Activated naive CD4-positive, alpha-beta T cell treated with anti-CD3 and anti-CD28 coated beads, Interleukin-2, amount 10 ng/mL, durations not matched to agents 7 days and 5 days (primary cell): Measurements from ENCODE around the gene MRC2.
"Not testable (repeated sequence)": the region's sequence is repeated elsewhere in the genome, so short reads cannot be mapped to it uniquely, and the experiment has no call there.

Source experiments
- CTCF ChIA-PET: fragments of 350-600 bp; sonication (Branson Sonifier 250); formaldehyde crosslinking; loops from one replicate; lab custom pipeline; 2021; ENCODE audit warnings: antibody characterized with exemption; lab: Charles Lee
- DNase-seq: peaks from one replicate; pipeline ENCODE4 v3.0.0-alpha.2; 2020
- H3K27ac Mint-ChIP-seq: one replicate; pipeline ENCODE4 v1.8.0; 2021; ENCODE audit warnings: mild to moderate bottlenecking, moderate library complexity, mixed read lengths
- H3K27me3 Mint-ChIP-seq: one replicate; pipeline ENCODE4 v1.8.0; 2021; ENCODE audit warnings: mild to moderate bottlenecking, mixed read lengths
- H3K36me3 Mint-ChIP-seq: one replicate; pipeline ENCODE4 v1.8.0; 2021; ENCODE audit warnings: mixed read lengths
- H3K4me1 Mint-ChIP-seq: one replicate; pipeline ENCODE4 v1.8.0; 2021; ENCODE audit warnings: mixed read lengths
- H3K4me3 Mint-ChIP-seq: one replicate; pipeline ENCODE4 v1.8.0; 2021; ENCODE audit warnings: mild to moderate bottlenecking, moderate library complexity, mixed read lengths
- H3K9me3 Mint-ChIP-seq: one replicate; pipeline ENCODE4 v1.8.0; 2021; ENCODE audit warnings: mixed read lengths

MRC2 gene

GRCh38 chr17:62696256-62696655 lies 68.8 kb downstream of the MRC2 start:
- H3K27me3 Mint-ChIP-seq, result peaks cover 6% of the 10 kb centered on the region
- H3K4me3 Mint-ChIP-seq, result no peak overlapping the region
- DNase-seq, result no peak
- no peak overlapping the region for H3K27ac Mint-ChIP-seq
- CTCF ChIA-PET, result no interaction called here
- H3K9me3 Mint-ChIP-seq, result no peaks in the 10 kb centered on the region
- H3K4me1 Mint-ChIP-seq, result no peaks in the 10 kb centered on the region
- H3K36me3 Mint-ChIP-seq, result no peaks in the 10 kb centered on the region

- Mint-ChIP-seq H3K27ac (no peak overlapping the region), H3K4me1 (no peaks in the 10 kb centered on the region), H3K27me3 (peaks cover 12% of the 10 kb centered on the region), H3K36me3 (no peaks in the 10 kb centered on the region), H3K4me3 (no peak overlapping the region), H3K9me3 (no peaks in the 10 kb centered on the region)
- CTCF ChIA-PET, result no interaction called here
- DNase-seq, result no peak
Measured at GRCh38 chr17:62696726-62697490, 69.4 kb downstream of the MRC2 start.

GRCh38 chr17:62698459-62698858 lies 71.0 kb downstream of the MRC2 start:
- not testable (repeated sequence) for H3K4me1 Mint-ChIP-seq, H3K27ac Mint-ChIP-seq, H3K9me3 Mint-ChIP-seq, DNase-seq, H3K4me3 Mint-ChIP-seq, H3K36me3 Mint-ChIP-seq
- peaks cover 28% of the 10 kb centered on the region for H3K27me3 Mint-ChIP-seq
- CTCF ChIA-PET, result interaction anchor here (1.3 kb wide), 1 partner anchor 271 kb away, joined by 4 read pairs; no protein-coding TSS in a partner anchor

- no peak for DNase-seq
- no peak overlapping the region for H3K4me3 Mint-ChIP-seq
- H3K36me3 Mint-ChIP-seq, result no peaks in the 10 kb centered on the region
- H3K27ac Mint-ChIP-seq, result no peak overlapping the region
- no peaks in the 10 kb centered on the region for H3K9me3 Mint-ChIP-seq
- CTCF ChIA-PET, result no interaction called here
- peaks cover 6% of the 10 kb centered on the region for H3K4me1 Mint-ChIP-seq
- peaks cover 52% of the 10 kb centered on the region for H3K27me3 Mint-ChIP-seq
Measured at GRCh38 chr17:62700964-62701705, 73.7 kb downstream of the MRC2 start.

GRCh38 chr17:62701706-62702085 lies 74.2 kb downstream of the MRC2 start:
- H3K4me1 Mint-ChIP-seq, result peaks cover 6% of the 10 kb centered on the region
- DNase-seq, result no peak
- H3K9me3 Mint-ChIP-seq, result no peaks in the 10 kb centered on the region
- H3K36me3 Mint-ChIP-seq, result no peaks in the 10 kb centered on the region
- no peak overlapping the region for H3K4me3 Mint-ChIP-seq
- H3K27me3 Mint-ChIP-seq, result peaks cover 57% of the 10 kb centered on the region
- no peak overlapping the region for H3K27ac Mint-ChIP-seq
- CTCF ChIA-PET, result no interaction called here

GRCh38 chr17:62702746-62703260 lies 75.3 kb downstream of the MRC2 start:
- Mint-ChIP-seq H3K4me3 (peak overlapping the region; percentile 22), H3K27ac (no peak overlapping the region), H3K27me3 (peaks cover 68% of the 10 kb centered on the region), H3K9me3 (no peaks in the 10 kb centered on the region), H3K4me1 (peaks cover 6% of the 10 kb centered on the region), H3K36me3 (no peaks in the 10 kb centered on the region)
- CTCF ChIA-PET, result interaction anchor here (0.7 kb wide), 1 partner anchor 266 kb away, joined by 3 read pairs; no protein-coding TSS in a partner anchor
- no peak for DNase-seq

GRCh38 chr17:62703261-62703775 lies 75.8 kb downstream of the MRC2 start:
- Mint-ChIP-seq H3K4me1 (peaks cover 6% of the 10 kb centered on the region), H3K4me3 (peak overlapping the region; percentile 22), H3K27ac (no peak overlapping the region), H3K27me3 (peaks cover 68% of the 10 kb centered on the region), H3K9me3 (no peaks in the 10 kb centered on the region), H3K36me3 (no peaks in the 10 kb centered on the region)
- CTCF ChIA-PET, result interaction anchor here (0.7 kb wide), 1 partner anchor 265 kb away, joined by 3 read pairs; no protein-coding TSS in a partner anchor
- no peak for DNase-seq

GRCh38 chr17:62703776-62704380 lies 76.4 kb downstream of the MRC2 start:
- Mint-ChIP-seq H3K4me3 (peak overlapping the region; percentile 22), H3K27ac (no peak overlapping the region)

GRCh38 chr17:62704381-62704971 lies 77.0 kb downstream of the MRC2 start:
- H3K4me1 Mint-ChIP-seq, result peaks cover 6% of the 10 kb centered on the region
- peak overlapping the region; percentile 63 for H3K4me3 Mint-ChIP-seq
- no peak overlapping the region for H3K27ac Mint-ChIP-seq

More at GRCh38 chr17:62703776-62704380, 76.4 kb downstream of the MRC2 start:
- peak; percentile 72 for DNase-seq
- H3K36me3 Mint-ChIP-seq, result no peaks in the 10 kb centered on the region
- CTCF ChIA-PET, result interaction anchor here (0.5 kb wide), 1 partner anchor 53 kb away, joined by 3 read pairs; no protein-coding TSS in a partner anchor
- peaks cover 68% of the 10 kb centered on the region for H3K27me3 Mint-ChIP-seq
- H3K9me3 Mint-ChIP-seq, result peaks cover 2% of the 10 kb centered on the region
- H3K4me1 Mint-ChIP-seq, result peaks cover 6% of the 10 kb centered on the region

GRCh38 chr17:62705156-62705777 lies 77.8 kb downstream of the MRC2 start:
- Mint-ChIP-seq H3K36me3 (no peaks in the 10 kb centered on the region), H3K4me1 (peaks cover 6% of the 10 kb centered on the region), H3K9me3 (peaks cover 2% of the 10 kb centered on the region), H3K27me3 (peaks cover 68% of the 10 kb centered on the region), H3K4me3 (peak overlapping the region; percentile 63), H3K27ac (no peak overlapping the region)
- no peak for DNase-seq
- CTCF ChIA-PET, result interaction anchor here (0.7 kb wide), 2 partner anchors 642 to 840 kb away, joined by 3 read pairs; no protein-coding TSS in a partner anchor

More at GRCh38 chr17:62704381-62704971, 77.0 kb downstream of the MRC2 start:
- CTCF ChIA-PET, result interaction anchor here (0.5 to 0.7 kb wide), 4 partner anchors 18 to 841 kb away, joined by 3 read pairs; no protein-coding TSS in a partner anchor
- H3K36me3 Mint-ChIP-seq, result no peaks in the 10 kb centered on the region
- H3K27me3 Mint-ChIP-seq, result peaks cover 68% of the 10 kb centered on the region
- no peak for DNase-seq
- peaks cover 2% of the 10 kb centered on the region for H3K9me3 Mint-ChIP-seq

GRCh38 chr17:62705778-62706597 lies 78.5 kb downstream of the MRC2 start:
- Mint-ChIP-seq H3K4me1 (peaks cover 6% of the 10 kb centered on the region), H3K27ac (no peak overlapping the region), H3K4me3 (no peak overlapping the region), H3K9me3 (peaks cover 2% of the 10 kb centered on the region), H3K27me3 (peaks cover 66% of the 10 kb centered on the region), H3K36me3 (no peaks in the 10 kb centered on the region)
- CTCF ChIA-PET, result no interaction called here
- no peak for DNase-seq

GRCh38 chr17:62706598-62707424 lies 79.3 kb downstream of the MRC2 start:
- Mint-ChIP-seq H3K36me3 (no peaks in the 10 kb centered on the region), H3K27ac (peak overlapping the region; percentile 13), H3K4me1 (peaks cover 6% of the 10 kb centered on the region), H3K27me3 (peaks cover 66% of the 10 kb centered on the region), H3K9me3 (peaks cover 2% of the 10 kb centered on the region), H3K4me3 (no peak overlapping the region)
- no peak for DNase-seq
- CTCF ChIA-PET, result no interaction called here
